ENCODE measurements around the gene FAM43A.

FAM43A gene

GRCh38 chr3:194688946-194689345 lies 3.3 kb downstream of the FAM43A start:
- H3K9ac ChIP-seq (ENCODE audit: low read length), result no peak overlapping the region
- peaks cover 35% of the 10 kb centered on the region for H3K27me3 ChIP-seq (ENCODE audit: control insufficient read depth, insufficient read depth, low read length)
- peaks cover 21% of the 10 kb centered on the region for H3K4me1 ChIP-seq (ENCODE audit: control insufficient read depth, insufficient read depth, low read length)
- no peaks in the 10 kb centered on the region for H3K36me3 ChIP-seq (ENCODE audit: control insufficient read depth, insufficient read depth, low read length)
- H3K27ac ChIP-seq (ENCODE audit: low read depth, low read length), result no peak overlapping the region; the same call in 1 of the 2 replicates
- peak overlapping the region; percentile 74; the same call in 1 of the 2 replicates for H3K4me3 ChIP-seq (ENCODE audit: low read depth, low read length)
- no peaks in the 10 kb centered on the region for H3K9me3 ChIP-seq (ENCODE audit: control insufficient read depth, insufficient read depth, low read depth, low read length)

GRCh38 chr3:194689493-194689944 lies 3.8 kb downstream of the FAM43A start:
- H3K27me3 ChIP-seq (ENCODE audit: control insufficient read depth, insufficient read depth, low read length), result peaks cover 30% of the 10 kb centered on the region
- H3K9me3 ChIP-seq (ENCODE audit: control insufficient read depth, insufficient read depth, low read depth, low read length), result no peaks in the 10 kb centered on the region
- no peaks in the 10 kb centered on the region for H3K36me3 ChIP-seq (ENCODE audit: control insufficient read depth, insufficient read depth, low read length)
- H3K4me1 ChIP-seq (ENCODE audit: control insufficient read depth, insufficient read depth, low read length), result peaks cover 21% of the 10 kb centered on the region
- no peak overlapping the region for H3K9ac ChIP-seq (ENCODE audit: low read length)
- H3K27ac ChIP-seq (ENCODE audit: low read depth, low read length), result no peak overlapping the region
- H3K4me3 ChIP-seq (ENCODE audit: low read depth, low read length), result no peak overlapping the region

- Histone ChIP-seq H3K4me1 (ENCODE audit: control insufficient read depth, insufficient read depth, low read length) (peaks cover 21% of the 10 kb centered on the region), H3K27ac (ENCODE audit: low read depth, low read length) (no peak overlapping the region), H3K9ac (ENCODE audit: low read length) (no peak overlapping the region)
Measured at GRCh38 chr3:194690501-194691372, 5.1 kb downstream of the FAM43A start.

GRCh38 chr3:194691481-194692283 lies 6.0 kb downstream of the FAM43A start:
- H3K9ac ChIP-seq (ENCODE audit: low read length), result no peak overlapping the region
- H3K36me3 ChIP-seq (ENCODE audit: control insufficient read depth, insufficient read depth, low read length), result no peaks in the 10 kb centered on the region
- no peaks in the 10 kb centered on the region for H3K9me3 ChIP-seq (ENCODE audit: control insufficient read depth, insufficient read depth, low read depth, low read length)
- H3K27ac ChIP-seq (ENCODE audit: low read depth, low read length), result no peak overlapping the region
- H3K27me3 ChIP-seq (ENCODE audit: control insufficient read depth, insufficient read depth, low read length), result peaks cover 9% of the 10 kb centered on the region
- peaks cover 20% of the 10 kb centered on the region for H3K4me1 ChIP-seq (ENCODE audit: control insufficient read depth, insufficient read depth, low read length)
- H3K4me3 ChIP-seq (ENCODE audit: low read depth, low read length), result no peak overlapping the region

More at GRCh38 chr3:194690501-194691372, 5.1 kb downstream of the FAM43A start:
- Histone ChIP-seq H3K36me3 (ENCODE audit: control insufficient read depth, insufficient read depth, low read length) (no peaks in the 10 kb centered on the region), H3K9me3 (ENCODE audit: control insufficient read depth, insufficient read depth, low read depth, low read length) (no peaks in the 10 kb centered on the region), H3K4me3 (ENCODE audit: low read depth, low read length) (no peak overlapping the region), H3K27me3 (ENCODE audit: control insufficient read depth, insufficient read depth, low read length) (peaks cover 18% of the 10 kb centered on the region)

- peaks cover 7% of the 10 kb centered on the region for H3K9me3 ChIP-seq (ENCODE audit: control insufficient read depth, insufficient read depth, low read depth, low read length)
- H3K9ac ChIP-seq (ENCODE audit: low read length), result no peak overlapping the region
- H3K4me1 ChIP-seq (ENCODE audit: control insufficient read depth, insufficient read depth, low read length), result no peaks in the 10 kb centered on the region
- no peak overlapping the region for H3K27ac ChIP-seq (ENCODE audit: low read depth, low read length)
- H3K27me3 ChIP-seq (ENCODE audit: control insufficient read depth, insufficient read depth, low read length), result no peaks in the 10 kb centered on the region
- H3K36me3 ChIP-seq (ENCODE audit: control insufficient read depth, insufficient read depth, low read length), result no peaks in the 10 kb centered on the region
- H3K4me3 ChIP-seq (ENCODE audit: low read depth, low read length), result no peak overlapping the region
Measured at GRCh38 chr3:194696702-194697101, 11.0 kb downstream of the FAM43A start.

GRCh38 chr3:194702545-194702944 lies 16.9 kb downstream of the FAM43A start:
- no peak overlapping the region for H3K27ac ChIP-seq (ENCODE audit: low read depth, low read length)
- peaks cover 7% of the 10 kb centered on the region for H3K9me3 ChIP-seq (ENCODE audit: control insufficient read depth, insufficient read depth, low read depth, low read length)
- H3K4me3 ChIP-seq (ENCODE audit: low read depth, low read length), result no peak overlapping the region
- no peak overlapping the region for H3K9ac ChIP-seq (ENCODE audit: low read length)
- no peaks in the 10 kb centered on the region for H3K27me3 ChIP-seq (ENCODE audit: control insufficient read depth, insufficient read depth, low read length)
- peaks cover 16% of the 10 kb centered on the region for H3K4me1 ChIP-seq (ENCODE audit: control insufficient read depth, insufficient read depth, low read length)
- H3K36me3 ChIP-seq (ENCODE audit: control insufficient read depth, insufficient read depth, low read length), result no peaks in the 10 kb centered on the region

- Histone ChIP-seq H3K9ac (ENCODE audit: low read length) (no peak overlapping the region), H3K4me1 (ENCODE audit: control insufficient read depth, insufficient read depth, low read length) (peaks cover 16% of the 10 kb centered on the region), H3K36me3 (ENCODE audit: control insufficient read depth, insufficient read depth, low read length) (no peaks in the 10 kb centered on the region), H3K27ac (ENCODE audit: low read depth, low read length) (no peak overlapping the region), H3K27me3 (ENCODE audit: control insufficient read depth, insufficient read depth, low read length) (no peaks in the 10 kb centered on the region), H3K9me3 (ENCODE audit: control insufficient read depth, insufficient read depth, low read depth, low read length) (0 out of 2 replicates have a peak, but pooled peaks cover 3% of the 10 kb centered on the region), H3K4me3 (ENCODE audit: low read depth, low read length) (no peak overlapping the region)
Measured at GRCh38 chr3:194705227-194705626, 19.5 kb downstream of the FAM43A start.

- H3K36me3 ChIP-seq (ENCODE audit: control insufficient read depth, insufficient read depth, low read length), result no peaks in the 10 kb centered on the region
- H3K4me1 ChIP-seq (ENCODE audit: control insufficient read depth, insufficient read depth, low read length), result peaks cover 16% of the 10 kb centered on the region
- no peak overlapping the region for H3K9ac ChIP-seq (ENCODE audit: low read length)
- H3K27me3 ChIP-seq (ENCODE audit: control insufficient read depth, insufficient read depth, low read length), result no peaks in the 10 kb centered on the region
- no peak overlapping the region for H3K4me3 ChIP-seq (ENCODE audit: low read depth, low read length)
- no peak overlapping the region for H3K27ac ChIP-seq (ENCODE audit: low read depth, low read length)
- H3K9me3 ChIP-seq (ENCODE audit: control insufficient read depth, insufficient read depth, low read depth, low read length), result 0 out of 2 replicates have a peak, but pooled peaks cover 3% of the 10 kb centered on the region
Measured at GRCh38 chr3:194705761-194706160, 20.1 kb downstream of the FAM43A start.

GRCh38 chr3:194707147-194707540 lies 21.5 kb downstream of the FAM43A start:
- Histone ChIP-seq H3K9me3 (ENCODE audit: control insufficient read depth, insufficient read depth, low read depth, low read length) (0 out of 2 replicates have a peak, but pooled peaks cover 3% of the 10 kb centered on the region), H3K36me3 (ENCODE audit: control insufficient read depth, insufficient read depth, low read length) (no peaks in the 10 kb centered on the region), H3K4me1 (ENCODE audit: control insufficient read depth, insufficient read depth, low read length) (peaks cover 16% of the 10 kb centered on the region)

GRCh38 chr3:194711286-194711685 lies 25.6 kb downstream of the FAM43A start:
- Histone ChIP-seq H3K9ac (ENCODE audit: low read length) (no peak overlapping the region), H3K27ac (ENCODE audit: low read depth, low read length) (no peak overlapping the region)

More at GRCh38 chr3:194707147-194707540, 21.5 kb downstream of the FAM43A start:
- Histone ChIP-seq H3K27ac (ENCODE audit: low read depth, low read length) (no peak overlapping the region), H3K9ac (ENCODE audit: low read length) (no peak overlapping the region), H3K4me3 (ENCODE audit: low read depth, low read length) (no peak overlapping the region), H3K27me3 (ENCODE audit: control insufficient read depth, insufficient read depth, low read length) (no peaks in the 10 kb centered on the region)

More at GRCh38 chr3:194711286-194711685, 25.6 kb downstream of the FAM43A start:
- H3K9me3 ChIP-seq (ENCODE audit: control insufficient read depth, insufficient read depth, low read depth, low read length), result 0 out of 2 replicates have a peak, but pooled peaks cover 3% of the 10 kb centered on the region
- no peaks in the 10 kb centered on the region for H3K27me3 ChIP-seq (ENCODE audit: control insufficient read depth, insufficient read depth, low read length)
- H3K4me3 ChIP-seq (ENCODE audit: low read depth, low read length), result no peak overlapping the region
- peaks cover 10% of the 10 kb centered on the region for H3K4me1 ChIP-seq (ENCODE audit: control insufficient read depth, insufficient read depth, low read length)
- H3K36me3 ChIP-seq (ENCODE audit: control insufficient read depth, insufficient read depth, low read length), result no peaks in the 10 kb centered on the region
